Activated CD4-positive, alpha-beta T cell treated with anti-CD3 and anti-CD28 coated beads for 1 hour (primary cell): ENCODE measurements around the gene RPLP2.

Experiments
- DNase-seq: peaks from one replicate; pipeline ENCODE4 v3.0.0-alpha.2; 2020

Gene RPLP2

DNA sequence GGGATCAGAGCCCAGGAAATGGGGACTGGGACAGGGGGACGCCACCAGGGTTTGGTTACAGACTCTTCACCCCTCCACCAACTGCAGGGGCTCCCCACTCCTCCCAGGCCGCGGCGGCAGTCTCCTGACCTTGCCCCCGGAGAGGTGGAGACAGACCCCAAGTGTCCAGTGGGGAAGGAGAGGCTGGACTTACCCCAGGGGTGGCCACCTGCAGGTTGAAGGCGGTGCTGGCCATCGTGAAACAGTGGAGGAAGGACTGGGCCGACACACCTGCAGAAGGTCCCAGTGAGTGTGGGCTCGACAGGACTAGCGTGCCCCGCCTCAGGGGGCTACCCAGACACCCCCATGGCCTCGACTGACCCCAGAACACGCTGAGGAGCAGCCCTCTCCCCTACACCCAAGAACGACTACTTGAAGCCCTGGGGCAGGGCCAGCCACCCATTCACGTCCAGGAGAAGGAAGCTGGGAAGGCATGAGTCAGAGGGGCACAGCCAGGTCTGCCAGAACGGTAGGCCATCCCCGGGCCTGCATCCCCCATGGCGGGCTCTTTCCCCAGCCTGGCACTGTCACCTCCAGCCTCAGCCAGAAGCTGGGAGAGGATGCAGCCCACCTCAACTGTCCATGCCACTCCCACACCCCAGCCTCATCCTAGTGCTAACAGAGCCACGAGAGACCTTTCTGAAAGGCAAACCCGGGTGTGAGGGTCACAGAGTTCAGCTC lies 34.7 kb upstream of the RPLP2 start:
- DNase-seq: no peak

DNA sequence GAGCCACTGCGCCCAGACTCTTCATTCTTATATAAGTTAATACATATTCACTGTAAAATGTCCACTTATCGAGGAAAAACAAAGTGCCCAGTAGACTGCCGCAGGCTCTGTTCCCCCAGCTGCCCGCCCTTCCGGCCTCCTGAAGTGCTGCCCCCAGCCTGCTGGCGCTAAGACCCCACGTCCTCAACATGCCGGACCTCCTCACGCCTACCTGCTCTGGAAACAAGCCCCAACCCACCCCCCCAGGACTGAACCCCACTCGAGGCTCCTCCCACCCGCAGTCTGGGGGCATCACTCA lies 33.6 kb upstream of the RPLP2 start:
- DNase-seq: no peak

DNA sequence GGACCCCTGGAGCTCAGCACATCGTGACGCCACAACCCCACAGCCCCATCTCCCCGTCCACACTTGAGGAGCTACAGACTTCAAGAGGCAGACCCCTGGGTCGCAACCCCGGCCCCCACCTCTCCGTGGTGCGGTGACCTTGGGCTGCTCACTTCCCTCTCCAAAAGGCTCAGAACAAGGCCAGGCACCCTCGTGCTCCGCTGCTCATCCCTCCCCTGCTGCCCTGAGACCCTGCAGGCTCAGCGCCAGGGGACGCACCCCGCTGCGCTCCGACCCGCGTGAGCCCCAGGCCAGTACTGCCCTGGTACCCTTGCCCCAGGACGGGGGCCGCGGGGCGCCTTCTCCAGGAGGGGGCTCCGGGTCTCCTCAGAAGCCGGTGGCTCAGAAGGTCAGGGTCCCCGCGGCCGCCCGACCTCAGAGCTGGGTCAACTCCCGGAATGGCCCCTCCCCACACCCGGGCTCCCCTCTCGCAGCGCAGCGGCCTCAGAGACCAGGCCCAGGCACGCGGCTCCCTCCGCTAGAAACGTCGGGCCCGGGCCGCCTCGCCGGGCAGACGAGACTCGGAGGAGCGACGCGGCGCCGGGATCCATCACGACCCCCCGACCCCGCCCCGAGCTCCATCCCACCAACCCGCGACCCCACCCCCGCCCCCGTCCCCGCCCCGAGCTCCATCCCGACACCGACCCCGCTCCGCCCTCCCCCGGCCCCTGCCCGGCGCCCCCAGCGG lies 33.0 kb upstream of the RPLP2 start:
- no peak for DNase-seq

GRCh38 chr11:777288-778255 lies 32.2 kb upstream of the RPLP2 start, which contains the start of gene GATD1:
Gene GATD1, minus strand, starts transcription at chr11:777487. Its CDS starts 25 bp downstream, at chr11:777462.
- peak; percentile 91 for DNase-seq

GRCh38 chr11:778976-779954 lies 30.5 kb upstream of the RPLP2 start:
- no peak for DNase-seq

DNA sequence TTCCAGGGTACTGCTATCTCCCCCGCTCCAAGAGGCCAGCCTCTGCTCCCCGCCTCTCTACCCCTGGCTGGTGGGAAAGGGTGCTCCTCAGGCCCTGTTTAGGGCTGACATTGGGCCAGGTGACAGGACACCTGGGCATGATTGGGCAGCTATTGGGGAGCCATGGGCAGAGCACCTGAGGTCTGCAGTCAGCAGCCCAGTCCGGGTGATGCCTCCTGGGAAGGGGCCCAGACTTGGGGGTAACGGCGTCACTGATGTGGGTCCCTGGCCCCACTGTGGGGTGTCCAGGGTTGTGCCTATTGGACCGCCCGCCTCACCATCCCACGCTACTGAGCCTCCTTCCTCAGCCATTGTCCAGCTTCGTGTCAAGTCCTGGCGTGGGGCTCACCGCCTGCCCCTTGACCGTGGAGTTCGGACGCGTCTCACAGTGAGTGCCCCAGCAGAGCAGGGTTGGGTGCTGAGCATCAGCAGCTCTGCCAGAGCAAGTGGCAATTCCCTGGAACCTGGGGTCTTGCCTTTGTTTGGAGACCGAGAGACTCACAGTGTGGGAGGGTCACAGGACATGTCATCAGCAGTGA lies 29.7 kb upstream of the RPLP2 start:
- no peak for DNase-seq

GRCh38 chr11:782264-783174 lies 27.2 kb upstream of the RPLP2 start:
- no peak for DNase-seq

GRCh38 chr11:783581-784015 lies 26.2 kb upstream of the RPLP2 start:
- no peak for DNase-seq

GRCh38 chr11:786235-787083 lies 23.3 kb upstream of the RPLP2 start:
- no peak for DNase-seq

GRCh38 chr11:787084-787675 lies 22.6 kb upstream of the RPLP2 start:
- DNase-seq: no peak

DNA sequence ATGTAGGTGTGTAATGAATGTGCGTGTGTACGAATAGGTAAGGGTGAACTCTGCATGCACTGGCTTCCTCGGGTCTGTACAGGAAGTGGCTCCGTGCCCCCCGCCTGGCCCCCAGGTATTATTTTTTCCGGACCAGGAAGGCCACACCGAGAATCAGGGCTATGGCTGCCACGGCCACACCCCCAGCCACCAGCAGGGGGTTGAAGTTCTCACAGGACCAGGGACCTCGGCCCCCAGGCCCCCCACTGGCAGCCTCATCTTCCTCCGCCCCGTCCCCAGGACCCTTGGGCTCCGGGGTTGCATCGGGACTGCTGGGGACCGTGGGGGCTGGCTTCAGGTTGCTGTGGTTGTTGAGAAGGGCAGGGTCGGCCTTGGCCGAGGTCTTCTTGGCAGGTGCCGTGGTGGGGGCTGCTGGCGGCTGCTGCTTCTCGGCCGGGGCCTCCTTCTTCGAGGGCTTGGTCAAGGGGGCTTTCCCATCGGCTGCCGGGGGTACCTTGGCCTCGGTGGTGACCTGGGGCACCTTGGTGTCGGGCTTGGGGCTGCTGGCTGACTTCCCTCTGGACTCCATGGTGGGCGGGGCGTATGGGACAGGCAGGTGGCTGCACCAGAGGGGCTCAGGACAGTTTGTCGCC lies 21.6 kb upstream of the RPLP2 start:
- no peak for DNase-seq

- no peak for DNase-seq
These were observed 20.5 kb upstream of the RPLP2 start for GRCh38 chr11:788953-789940.

- DNase-seq: no peak
These were observed 19.8 kb upstream of the RPLP2 start, which contains the start of gene CEND1 for GRCh38 chr11:789943-790342. Gene CEND1, minus strand, starts transcription at chr11:790090. Its CDS starts 1,514 bp downstream, at chr11:788576.

DNA sequence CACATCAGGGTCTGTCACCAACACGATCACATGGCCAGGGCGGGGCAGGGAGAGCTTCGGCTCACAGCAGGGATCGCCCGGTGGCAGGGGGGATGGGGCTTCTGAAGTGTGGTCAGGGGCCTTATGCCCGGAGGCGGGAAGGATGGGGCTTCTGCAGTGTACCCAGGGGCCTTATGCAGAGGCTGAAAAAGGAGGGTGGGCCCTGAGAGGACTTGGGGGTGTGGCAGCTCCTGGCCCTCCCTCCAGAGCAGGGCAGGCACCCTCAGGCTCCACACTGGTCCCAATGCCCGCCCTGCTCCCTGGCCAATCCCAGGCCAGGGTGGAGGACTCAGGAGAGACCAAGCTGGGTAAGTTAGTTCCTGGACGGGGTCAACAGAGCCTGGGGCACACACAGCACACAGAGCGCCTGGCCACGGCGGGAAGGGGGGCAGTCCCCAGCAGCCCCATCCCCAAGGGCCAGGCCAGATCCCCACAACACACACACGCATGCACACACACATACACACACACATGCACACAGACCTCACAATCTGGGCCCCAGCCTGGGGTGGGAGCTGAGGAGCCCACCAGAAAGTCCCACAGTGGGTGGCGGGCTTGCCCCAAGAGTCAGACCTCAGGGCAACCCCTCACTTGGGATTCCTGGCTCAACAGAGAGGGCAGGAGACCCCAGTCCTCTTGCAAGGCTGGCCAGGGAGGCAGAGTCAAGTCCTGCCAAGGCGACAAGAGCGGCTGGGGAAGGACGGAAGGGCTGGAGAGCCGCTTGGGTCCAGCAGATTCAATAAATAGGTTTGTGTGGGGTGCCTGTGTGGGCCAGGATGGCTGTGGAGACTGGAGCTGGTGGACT lies 18.8 kb upstream of the RPLP2 start:
- DNase-seq: no peak

DNA sequence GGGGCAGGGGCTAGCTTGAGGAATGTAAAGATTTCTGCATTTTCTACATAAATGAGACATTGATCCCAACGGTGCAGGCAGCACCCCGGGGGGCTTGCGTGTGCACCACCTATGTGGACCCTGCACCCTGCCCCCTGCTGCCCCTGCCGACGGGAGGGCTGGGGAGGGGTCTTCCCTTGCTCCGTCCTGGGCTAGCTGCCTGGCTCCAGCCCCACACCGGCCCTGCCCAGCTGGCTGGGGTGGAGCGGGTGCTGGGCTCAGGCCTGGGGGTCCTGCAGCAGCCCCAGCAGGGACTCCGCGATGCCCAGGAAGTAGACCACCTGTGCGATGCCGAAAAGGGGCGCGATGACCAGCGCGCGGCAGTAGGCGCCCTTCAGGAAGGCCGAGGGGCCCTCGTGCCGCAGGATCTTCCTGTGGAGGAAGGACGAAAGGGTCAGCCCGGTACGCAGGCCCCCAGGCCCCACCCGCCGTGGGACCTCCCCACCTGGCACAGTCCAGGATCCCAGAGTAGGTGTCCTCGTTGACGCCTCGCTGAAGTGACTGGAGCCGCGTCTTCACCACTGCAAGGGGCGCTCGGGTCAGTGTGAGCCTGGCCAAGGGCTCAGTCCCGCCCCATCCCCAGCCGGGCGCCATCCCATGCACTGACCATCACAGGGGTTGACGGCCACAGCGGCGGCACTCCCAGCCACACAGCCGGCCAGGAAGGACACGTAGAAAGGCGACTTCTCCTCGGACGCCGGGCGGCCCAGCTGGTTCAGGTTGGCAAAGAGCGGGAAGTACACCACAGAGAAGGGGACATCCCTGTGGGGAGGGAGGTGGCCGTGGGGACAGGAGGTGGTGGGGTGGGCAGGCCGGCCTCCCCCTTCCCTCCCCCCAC lies 17.9 kb upstream of the RPLP2 start:
- no peak for DNase-seq

DNA sequence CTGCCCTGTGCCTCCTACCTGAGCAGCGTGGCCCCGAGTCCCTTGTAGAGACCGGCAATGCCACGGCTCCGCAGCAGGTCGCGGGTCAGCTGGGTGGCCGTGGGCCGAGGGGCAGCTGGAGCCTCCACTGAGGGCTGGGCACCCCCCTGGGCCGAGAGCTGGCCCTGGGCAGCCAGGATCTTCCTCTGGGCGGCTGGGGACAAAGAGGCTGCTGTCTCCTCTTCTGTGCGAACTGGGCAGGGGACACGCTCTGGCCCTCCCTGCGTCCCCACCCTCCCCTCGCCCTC lies 17.3 kb upstream of the RPLP2 start:
- no peak for DNase-seq
